Measurements from ENCODE around the gene PTPRR. TPM values are rescaled to one million over a fixed set of nuclear protein-coding genes. Genes with fewer than 3 reads are reported as not detected.

PTPRR gene
- total RNA-seq, 1 experiment from 2014 or later, result 1.3 TPM

GRCh38 chr12:70774055-70774454 lies 146.5 kb downstream of the PTPRR start:
- Mint-ChIP-seq H3K4me1 (ENCODE audit: low read depth, unreplicated experiment) (no peaks in the 10 kb centered on the region), H3K27ac (ENCODE audit: unreplicated experiment) (no peak overlapping the region), H3K36me3 (ENCODE audit: insufficient read depth, unreplicated experiment) (no peaks in the 10 kb centered on the region), H3K27me3 (ENCODE audit: insufficient read depth, unreplicated experiment) (no peaks in the 10 kb centered on the region), H3K9me3 (ENCODE audit: unreplicated experiment) (no peaks in the 10 kb centered on the region), H3K4me3 (ENCODE audit: unreplicated experiment) (no peak overlapping the region)
- Histone ChIP-seq H3K27me3 (replicated peaks; ENCODE audit: control insufficient read depth, insufficient read depth, low read length) (no peaks in the 10 kb centered on the region), H3K36me3 (ENCODE audit: control insufficient read depth, insufficient read depth, low read length) (no peaks in the 10 kb centered on the region), H3K4me1 (no peaks in the 10 kb centered on the region), H3K4me3 (ENCODE audit: low read depth, low read length) (no peak overlapping the region), H3K9me3 (no peaks in the 10 kb centered on the region)
- CTCF ChIA-PET, result no interaction called here
- intact Hi-C loops (cut with micrococcal nuclease; ENCODE audit: unreplicated experiment), result no loop called here
- no peak for TF ChIP-seq CTCF (IDR thresholded peaks at IDR 0.05; ENCODE audit: insufficient read depth in 1 of 2, low read depth in 1 of 2, low read length in 1 of 2, severe bottlenecking in 1 of 2, unreplicated experiment in 1 of 2)
- BruUV-seq (replicated peaks), result no TSS peak
- no peak for DNase-seq
- POLR2A ChIA-PET, result no interaction called here

DNA sequence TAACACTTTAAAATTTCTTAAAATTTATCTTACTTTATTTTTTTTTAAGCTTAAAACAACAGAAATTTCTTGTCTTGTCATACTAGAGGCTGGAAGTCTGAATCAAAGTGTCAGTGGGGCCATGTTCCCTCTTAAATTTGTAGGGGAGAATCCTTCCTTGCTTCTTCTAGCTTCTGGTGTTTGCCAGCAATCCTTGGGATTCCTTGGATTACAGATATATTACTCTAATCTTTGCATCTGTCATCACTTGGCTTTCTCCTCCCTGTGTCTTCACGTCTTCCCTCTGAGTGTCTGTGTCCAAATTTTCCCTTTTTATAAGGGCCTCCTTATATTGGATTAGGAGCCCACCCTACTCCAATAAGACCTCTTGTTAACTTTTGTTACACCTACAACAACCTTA lies 147.7 kb downstream of the PTPRR start:
- no peak for TF ChIP-seq CTCF (IDR thresholded peaks at IDR 0.05; ENCODE audit: insufficient read depth in 1 of 2, low read depth in 1 of 2, low read length in 1 of 2, severe bottlenecking in 1 of 2, unreplicated experiment in 1 of 2)
- H3K27me3 ChIP-seq (replicated peaks; ENCODE audit: control insufficient read depth, insufficient read depth, low read length), result no peaks in the 10 kb centered on the region
- no peaks in the 10 kb centered on the region for H3K4me1 ChIP-seq
- Mint-ChIP-seq H3K4me1 (ENCODE audit: low read depth, unreplicated experiment) (no peaks in the 10 kb centered on the region), H3K9me3 (ENCODE audit: unreplicated experiment) (no peaks in the 10 kb centered on the region), H3K4me3 (ENCODE audit: unreplicated experiment) (no peak overlapping the region), H3K36me3 (ENCODE audit: insufficient read depth, unreplicated experiment) (no peaks in the 10 kb centered on the region), H3K27ac (ENCODE audit: unreplicated experiment) (no peak overlapping the region), H3K27me3 (ENCODE audit: insufficient read depth, unreplicated experiment) (no peaks in the 10 kb centered on the region)
- no peak for DNase-seq
- no peaks in the 10 kb centered on the region for H3K9me3 ChIP-seq
- no peaks in the 10 kb centered on the region for H3K36me3 ChIP-seq (ENCODE audit: control insufficient read depth, insufficient read depth, low read length)
- ChIA-PET POLR2A (no interaction called here), CTCF (no interaction called here)
- intact Hi-C loops (cut with micrococcal nuclease; ENCODE audit: unreplicated experiment), result no loop called here
- no TSS peak for BruUV-seq (replicated peaks)
- H3K4me3 ChIP-seq (ENCODE audit: low read depth, low read length), result no peak overlapping the region

DNA sequence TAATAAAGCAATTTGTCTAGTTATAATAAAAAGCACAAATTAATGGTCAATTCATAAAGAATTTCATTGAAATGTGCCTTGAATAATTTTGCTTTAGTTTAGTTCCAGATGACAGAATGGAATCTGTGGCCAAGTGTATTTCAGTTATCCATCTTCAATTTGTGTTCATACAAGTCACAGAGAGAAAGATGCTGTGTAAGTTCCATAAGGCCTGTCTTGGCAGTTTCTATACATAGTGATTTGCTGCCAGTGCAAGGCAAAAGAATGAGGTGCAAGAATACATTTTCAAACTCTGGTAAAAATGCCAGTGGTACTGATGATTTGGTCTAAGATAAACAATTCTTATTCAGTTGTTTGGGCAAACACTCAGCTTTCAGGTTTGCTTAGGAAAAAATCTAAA lies 149.0 kb downstream of the PTPRR start:
- H3K36me3 Mint-ChIP-seq (ENCODE audit: insufficient read depth, unreplicated experiment), result no peaks in the 10 kb centered on the region
- H3K9me3 ChIP-seq, result no peaks in the 10 kb centered on the region
- no TSS peak for BruUV-seq (replicated peaks)
- H3K27me3 ChIP-seq (replicated peaks; ENCODE audit: control insufficient read depth, insufficient read depth, low read length), result no peaks in the 10 kb centered on the region
- no peak for DNase-seq
- intact Hi-C loops (cut with micrococcal nuclease; ENCODE audit: unreplicated experiment), result no loop called here
- H3K9me3 Mint-ChIP-seq (ENCODE audit: unreplicated experiment), result no peaks in the 10 kb centered on the region
- no peaks in the 10 kb centered on the region for H3K36me3 ChIP-seq (ENCODE audit: control insufficient read depth, insufficient read depth, low read length)
- ChIA-PET POLR2A (no interaction called here), CTCF (no interaction called here)
- no peak overlapping the region for H3K4me3 ChIP-seq (ENCODE audit: low read depth, low read length)
- TF ChIP-seq CTCF (IDR thresholded peaks at IDR 0.05; ENCODE audit: insufficient read depth in 1 of 2, low read depth in 1 of 2, low read length in 1 of 2, severe bottlenecking in 1 of 2, unreplicated experiment in 1 of 2), result no peak
- H3K27ac Mint-ChIP-seq (ENCODE audit: unreplicated experiment), result no peak overlapping the region
- H3K4me1 ChIP-seq, result no peaks in the 10 kb centered on the region
- H3K4me3 Mint-ChIP-seq (ENCODE audit: unreplicated experiment), result no peak overlapping the region
- no peaks in the 10 kb centered on the region for H3K27me3 Mint-ChIP-seq (ENCODE audit: insufficient read depth, unreplicated experiment)
- H3K4me1 Mint-ChIP-seq (ENCODE audit: low read depth, unreplicated experiment), result no peaks in the 10 kb centered on the region
